Measurements from ENCODE around the gene CCDC15. TPM values are rescaled to one million over a fixed set of nuclear protein-coding genes. Genes with fewer than 3 reads are reported as not detected.

CCDC15 gene
- total RNA-seq, 1 donor from 2014 or later: 4.0 TPM

GRCh38 chr11:125072218-125072960 lies 118.4 kb downstream of the CCDC15 start:
- Mint-ChIP-seq H3K27me3 (peaks cover 26% of the 10 kb centered on the region), H3K4me3 (ENCODE audit: low read depth) (no peak overlapping the region), H3K4me1 (ENCODE audit: low read depth) (peaks cover 16% of the 10 kb centered on the region), H3K36me3 (ENCODE audit: insufficient read depth) (no peaks in the 10 kb centered on the region), H3K9me3 (ENCODE audit: low read depth) (no peaks in the 10 kb centered on the region), H3K27ac (no peak overlapping the region)
- no peak for TF ChIP-seq CTCF (IDR thresholded peaks at IDR 0.05; ENCODE audit: unreplicated experiment)
- DNase-seq (ENCODE audit: low spot score, unreplicated experiment): no peak

DNA sequence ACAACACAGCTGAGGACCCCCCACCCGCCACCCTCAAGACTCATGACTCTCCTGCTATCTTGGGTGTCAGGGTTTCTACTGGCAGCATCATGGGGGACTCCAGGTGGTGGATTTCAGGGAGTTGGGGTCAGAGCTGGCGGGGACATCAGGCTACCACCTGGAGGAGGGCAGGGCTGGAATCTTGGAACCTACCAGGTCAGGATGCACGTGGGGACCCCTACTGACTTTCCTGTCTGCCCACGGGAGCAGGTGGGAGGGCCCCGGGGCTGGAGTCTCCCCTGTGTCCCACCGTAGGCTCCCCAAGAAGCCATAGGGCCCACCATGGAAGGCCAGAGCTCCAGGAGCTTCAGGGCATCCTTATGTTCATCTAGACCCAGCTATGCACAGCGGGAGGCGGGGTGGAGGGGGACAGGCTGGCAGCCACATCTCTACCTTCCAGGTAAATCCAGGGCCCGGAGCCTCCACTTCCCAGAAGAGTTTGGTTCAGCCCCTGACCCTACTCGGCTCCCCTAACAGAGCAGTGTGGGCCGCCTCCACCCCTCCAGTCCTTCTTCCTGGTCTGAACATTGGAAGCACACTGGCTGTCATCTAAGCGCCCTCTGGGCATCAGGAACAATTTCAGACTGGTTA lies 119.1 kb downstream of the CCDC15 start:
- no peaks in the 10 kb centered on the region for H3K36me3 Mint-ChIP-seq (ENCODE audit: insufficient read depth)
- TF ChIP-seq CTCF (IDR thresholded peaks at IDR 0.05; ENCODE audit: unreplicated experiment): no peak
- peaks cover 16% of the 10 kb centered on the region for H3K4me1 Mint-ChIP-seq (ENCODE audit: low read depth)
- H3K4me3 Mint-ChIP-seq (ENCODE audit: low read depth): no peak overlapping the region
- H3K9me3 Mint-ChIP-seq (ENCODE audit: low read depth): no peaks in the 10 kb centered on the region
- H3K27me3 Mint-ChIP-seq: peaks cover 29% of the 10 kb centered on the region
- H3K27ac Mint-ChIP-seq: no peak overlapping the region
- DNase-seq (ENCODE audit: low spot score, unreplicated experiment): no peak

GRCh38 chr11:125073616-125074483 lies 119.8 kb downstream of the CCDC15 start:
- no peaks in the 10 kb centered on the region for H3K36me3 Mint-ChIP-seq (ENCODE audit: insufficient read depth)
- H3K4me3 Mint-ChIP-seq (ENCODE audit: low read depth): no peak overlapping the region
- peaks cover 32% of the 10 kb centered on the region for H3K27me3 Mint-ChIP-seq
- no peaks in the 10 kb centered on the region for H3K9me3 Mint-ChIP-seq (ENCODE audit: low read depth)
- no peak overlapping the region for H3K27ac Mint-ChIP-seq
- H3K4me1 Mint-ChIP-seq (ENCODE audit: low read depth): peaks cover 16% of the 10 kb centered on the region
- no peak for TF ChIP-seq CTCF (IDR thresholded peaks at IDR 0.05; ENCODE audit: unreplicated experiment)
- DNase-seq (ENCODE audit: low spot score, unreplicated experiment): no peak

GRCh38 chr11:125074511-125075241 lies 120.7 kb downstream of the CCDC15 start:
- H3K27me3 Mint-ChIP-seq: peaks cover 27% of the 10 kb centered on the region
- H3K4me1 Mint-ChIP-seq (ENCODE audit: low read depth): peaks cover 16% of the 10 kb centered on the region
- H3K4me3 Mint-ChIP-seq (ENCODE audit: low read depth): no peak overlapping the region
- H3K27ac Mint-ChIP-seq: no peak overlapping the region
- no peak for TF ChIP-seq CTCF (IDR thresholded peaks at IDR 0.05; ENCODE audit: unreplicated experiment)
- DNase-seq (ENCODE audit: low spot score, unreplicated experiment): no peak
- no peaks in the 10 kb centered on the region for H3K9me3 Mint-ChIP-seq (ENCODE audit: low read depth)
- H3K36me3 Mint-ChIP-seq (ENCODE audit: insufficient read depth): no peaks in the 10 kb centered on the region

DNA sequence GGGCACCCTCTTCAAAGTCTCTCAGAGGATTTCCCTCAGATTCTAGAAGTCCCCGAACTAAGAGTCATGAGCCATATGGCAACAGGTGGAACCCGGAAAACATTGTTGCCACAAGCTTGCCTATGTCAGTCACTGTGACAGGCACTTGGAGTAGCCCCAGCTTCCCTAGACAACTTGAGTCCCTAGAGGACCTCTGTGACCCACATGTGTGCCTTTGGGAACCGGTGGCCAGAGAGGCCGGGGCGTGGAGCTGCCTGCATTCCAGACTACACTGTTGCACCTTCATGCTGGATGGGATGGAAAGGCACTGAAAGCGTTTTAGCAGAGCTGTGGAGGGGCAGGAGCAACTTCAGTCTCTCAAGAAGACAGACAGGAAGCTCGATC lies 121.2 kb downstream of the CCDC15 start:
- H3K4me3 Mint-ChIP-seq (ENCODE audit: low read depth): no peak overlapping the region
- TF ChIP-seq CTCF (IDR thresholded peaks at IDR 0.05; ENCODE audit: unreplicated experiment): no peak
- H3K27me3 Mint-ChIP-seq: peaks cover 27% of the 10 kb centered on the region
- no peak overlapping the region for H3K27ac Mint-ChIP-seq
- H3K4me1 Mint-ChIP-seq (ENCODE audit: low read depth): peaks cover 16% of the 10 kb centered on the region
- H3K9me3 Mint-ChIP-seq (ENCODE audit: low read depth): no peaks in the 10 kb centered on the region
- no peak for DNase-seq (ENCODE audit: low spot score, unreplicated experiment)
- H3K36me3 Mint-ChIP-seq (ENCODE audit: insufficient read depth): no peaks in the 10 kb centered on the region
